SK-N-SH (cell line): ENCODE results near the gene MRPS11.

Experiments
- CHD2 ChIP-seq: fragments of 150-350 bp; IDR thresholded peaks from 2 replicates; pipeline ENCODE4 v1.6.1; 2018; ENCODE audit warnings: low read length; ENCODE audit not compliant: partially characterized antibody
- EP300 ChIP-seq, 2 experiments: IDR thresholded peaks; 2 replicates each; pipeline versions ENCODE4 v1.4.0 to v1.6.1; 2012; ENCODE audit warnings: borderline replicate concordance in 1 of 2, low read depth in 1 of 2, low read length in 1 of 2
- GATA2 ChIP-seq: sonication (generic); formaldehyde crosslinking; IDR thresholded peaks from 2 replicates; pipeline ENCODE4 v1.5.0; 2020; ENCODE audit warnings: mild to moderate bottlenecking, missing genetic modification reagents
- JUND ChIP-seq: IDR thresholded peaks from 2 replicates; pipeline ENCODE4 v1.4.0; 2012
- MAX ChIP-seq: IDR thresholded peaks from 2 replicates; pipeline ENCODE4 v1.4.0; 2012; ENCODE audit warnings: low read depth
- NRF1 ChIP-seq: IDR thresholded peaks from 2 replicates; pipeline ENCODE4 v1.6.1; 2012; ENCODE audit warnings: low read depth, mild to moderate bottlenecking, low read length
- POLR2AphosphoS5 ChIP-seq: IDR thresholded peaks from 2 replicates; pipeline ENCODE4 v1.6.1; 2012; ENCODE audit warnings: low read depth, low read length
- RFX5 ChIP-seq: IDR thresholded peaks from 2 replicates; pipeline ENCODE4 v1.6.1; 2012; ENCODE audit warnings: mild to moderate bottlenecking, improper control_type of control experiment, low read length
- SMC3 ChIP-seq: IDR thresholded peaks from 2 replicates; pipeline ENCODE4 v1.6.1; 2012; ENCODE audit warnings: low read depth, low read length, improper control_type of control experiment
- TAF1 ChIP-seq: IDR thresholded peaks from 2 replicates; pipeline ENCODE4 v1.6.1; 2012; ENCODE audit warnings: low read depth, mild to moderate bottlenecking, low read length, moderate library complexity, borderline replicate concordance
- TEAD4 ChIP-seq: IDR thresholded peaks from 2 replicates; pipeline ENCODE4 v1.4.0; 2012; ENCODE audit warnings: mild to moderate bottlenecking, borderline replicate concordance; ENCODE audit not compliant: insufficient read depth
- USF2 ChIP-seq: fragments of 150-350 bp; IDR thresholded peaks from 2 replicates; pipeline ENCODE4 v1.6.1; 2017; ENCODE audit warnings: antibody characterized with exemption, low read length, low read depth, borderline replicate concordance
- TF ChIP-seq, protein P1 (sequence below): fragments of 200-600 bp; sonication (generic); IDR thresholded peaks from 2 replicates; pipeline ENCODE4 v1.6.1; 2017; ENCODE audit warnings: antibody characterized with exemption, mild to moderate bottlenecking, moderate library complexity
- TF ChIP-seq, protein P2 (sequence below): IDR thresholded peaks from 2 replicates; pipeline ENCODE4 v1.6.1; 2012; ENCODE audit warnings: mild to moderate bottlenecking, low read depth, low read length, moderate library complexity

DNA sequence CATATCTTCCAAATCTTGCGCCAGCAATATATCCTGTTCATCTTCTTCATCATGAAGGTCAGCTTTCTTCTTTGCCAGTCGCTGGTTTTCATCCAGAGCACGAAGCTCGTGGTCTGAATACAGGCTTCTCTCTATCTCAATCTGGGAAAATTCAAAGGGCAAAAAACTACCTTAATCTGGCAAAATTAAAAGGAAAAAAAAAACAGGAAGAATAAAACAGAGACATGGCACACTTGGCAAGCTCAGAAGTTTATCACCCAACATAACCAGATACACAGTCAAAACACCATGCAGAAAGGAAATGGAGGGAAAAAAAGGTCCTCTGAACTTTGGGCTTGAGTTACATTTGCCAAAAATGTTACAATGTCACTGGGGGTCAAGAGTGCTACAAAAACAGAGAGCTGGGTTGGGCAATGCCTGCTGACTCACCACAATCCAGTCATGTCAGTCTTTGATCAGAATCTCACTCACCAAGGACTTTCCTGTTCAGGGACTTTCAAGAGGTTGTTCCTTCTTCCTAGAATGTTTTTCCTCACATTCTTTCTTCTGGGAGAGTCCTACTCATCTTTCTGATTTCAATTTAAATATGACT lies 1.8 kb upstream of the MRPS11 start:
- TF ChIP-seq, protein P1, sequence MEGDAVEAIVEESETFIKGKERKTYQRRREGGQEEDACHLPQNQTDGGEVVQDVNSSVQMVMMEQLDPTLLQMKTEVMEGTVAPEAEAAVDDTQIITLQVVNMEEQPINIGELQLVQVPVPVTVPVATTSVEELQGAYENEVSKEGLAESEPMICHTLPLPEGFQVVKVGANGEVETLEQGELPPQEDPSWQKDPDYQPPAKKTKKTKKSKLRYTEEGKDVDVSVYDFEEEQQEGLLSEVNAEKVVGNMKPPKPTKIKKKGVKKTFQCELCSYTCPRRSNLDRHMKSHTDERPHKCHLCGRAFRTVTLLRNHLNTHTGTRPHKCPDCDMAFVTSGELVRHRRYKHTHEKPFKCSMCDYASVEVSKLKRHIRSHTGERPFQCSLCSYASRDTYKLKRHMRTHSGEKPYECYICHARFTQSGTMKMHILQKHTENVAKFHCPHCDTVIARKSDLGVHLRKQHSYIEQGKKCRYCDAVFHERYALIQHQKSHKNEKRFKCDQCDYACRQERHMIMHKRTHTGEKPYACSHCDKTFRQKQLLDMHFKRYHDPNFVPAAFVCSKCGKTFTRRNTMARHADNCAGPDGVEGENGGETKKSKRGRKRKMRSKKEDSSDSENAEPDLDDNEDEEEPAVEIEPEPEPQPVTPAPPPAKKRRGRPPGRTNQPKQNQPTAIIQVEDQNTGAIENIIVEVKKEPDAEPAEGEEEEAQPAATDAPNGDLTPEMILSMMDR = no peak
- TF ChIP-seq USF2 = no peak
- TF ChIP-seq MAX = no peak
- no peak for TF ChIP-seq NRF1
- TF ChIP-seq GATA2 (CRISPR knock-in tag) = no peak
- TF ChIP-seq EP300 (IDR thresholded peaks at IDR 0.05; ENCODE audit: borderline replicate concordance in 1 of 2, low read depth in 1 of 2, low read length in 1 of 2) = no peak
- TF ChIP-seq TEAD4 = no peak
- no peak for TF ChIP-seq JUND
- TF ChIP-seq RFX5 = no peak
- no peak for TF ChIP-seq CHD2
- TF ChIP-seq, protein P2, sequence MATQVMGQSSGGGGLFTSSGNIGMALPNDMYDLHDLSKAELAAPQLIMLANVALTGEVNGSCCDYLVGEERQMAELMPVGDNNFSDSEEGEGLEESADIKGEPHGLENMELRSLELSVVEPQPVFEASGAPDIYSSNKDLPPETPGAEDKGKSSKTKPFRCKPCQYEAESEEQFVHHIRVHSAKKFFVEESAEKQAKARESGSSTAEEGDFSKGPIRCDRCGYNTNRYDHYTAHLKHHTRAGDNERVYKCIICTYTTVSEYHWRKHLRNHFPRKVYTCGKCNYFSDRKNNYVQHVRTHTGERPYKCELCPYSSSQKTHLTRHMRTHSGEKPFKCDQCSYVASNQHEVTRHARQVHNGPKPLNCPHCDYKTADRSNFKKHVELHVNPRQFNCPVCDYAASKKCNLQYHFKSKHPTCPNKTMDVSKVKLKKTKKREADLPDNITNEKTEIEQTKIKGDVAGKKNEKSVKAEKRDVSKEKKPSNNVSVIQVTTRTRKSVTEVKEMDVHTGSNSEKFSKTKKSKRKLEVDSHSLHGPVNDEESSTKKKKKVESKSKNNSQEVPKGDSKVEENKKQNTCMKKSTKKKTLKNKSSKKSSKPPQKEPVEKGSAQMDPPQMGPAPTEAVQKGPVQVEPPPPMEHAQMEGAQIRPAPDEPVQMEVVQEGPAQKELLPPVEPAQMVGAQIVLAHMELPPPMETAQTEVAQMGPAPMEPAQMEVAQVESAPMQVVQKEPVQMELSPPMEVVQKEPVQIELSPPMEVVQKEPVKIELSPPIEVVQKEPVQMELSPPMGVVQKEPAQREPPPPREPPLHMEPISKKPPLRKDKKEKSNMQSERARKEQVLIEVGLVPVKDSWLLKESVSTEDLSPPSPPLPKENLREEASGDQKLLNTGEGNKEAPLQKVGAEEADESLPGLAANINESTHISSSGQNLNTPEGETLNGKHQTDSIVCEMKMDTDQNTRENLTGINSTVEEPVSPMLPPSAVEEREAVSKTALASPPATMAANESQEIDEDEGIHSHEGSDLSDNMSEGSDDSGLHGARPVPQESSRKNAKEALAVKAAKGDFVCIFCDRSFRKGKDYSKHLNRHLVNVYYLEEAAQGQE = no peak
- TF ChIP-seq TAF1 = no peak
- no peak for TF ChIP-seq SMC3
- TF ChIP-seq POLR2AphosphoS5 = no peak
